Neural progenitor cell (in vitro differentiated cells): ENCODE measurements around the gene ADCY5.

Source experiments
- EZH2 ChIP-seq: fragments of 200-600 bp; sonication (generic); IDR thresholded peaks from 2 replicates; pipeline ENCODE4 v1.6.1; 2017; ENCODE audit warnings: antibody characterized with exemption, mild to moderate bottlenecking, moderate library complexity
- TF ChIP-seq, protein P1 (sequence below): fragments of 200-600 bp; sonication (generic); IDR thresholded peaks from 2 replicates; pipeline ENCODE4 v1.5.1; 2017; ENCODE audit warnings: antibody characterized with exemption, mild to moderate bottlenecking

DNA sequence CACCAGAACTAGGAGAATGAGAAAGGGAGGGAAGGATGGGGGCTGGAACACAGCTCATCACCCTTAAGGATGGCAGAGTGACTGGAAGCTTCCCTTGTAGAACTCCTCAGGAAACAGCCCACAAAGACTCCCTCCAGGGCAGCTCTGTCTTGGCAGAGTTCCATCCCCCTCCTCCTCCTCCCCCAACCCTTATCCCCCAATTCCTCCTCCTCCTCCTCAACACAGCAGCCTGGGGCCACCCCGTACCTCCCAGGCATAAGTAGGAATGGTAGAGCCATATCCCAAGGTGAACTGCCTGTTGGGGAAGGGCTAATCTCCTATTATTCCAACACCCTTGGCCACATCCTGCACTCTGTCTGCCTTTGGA, 38.8 kb downstream of the ADCY5 start:
- TF ChIP-seq, protein P1, sequence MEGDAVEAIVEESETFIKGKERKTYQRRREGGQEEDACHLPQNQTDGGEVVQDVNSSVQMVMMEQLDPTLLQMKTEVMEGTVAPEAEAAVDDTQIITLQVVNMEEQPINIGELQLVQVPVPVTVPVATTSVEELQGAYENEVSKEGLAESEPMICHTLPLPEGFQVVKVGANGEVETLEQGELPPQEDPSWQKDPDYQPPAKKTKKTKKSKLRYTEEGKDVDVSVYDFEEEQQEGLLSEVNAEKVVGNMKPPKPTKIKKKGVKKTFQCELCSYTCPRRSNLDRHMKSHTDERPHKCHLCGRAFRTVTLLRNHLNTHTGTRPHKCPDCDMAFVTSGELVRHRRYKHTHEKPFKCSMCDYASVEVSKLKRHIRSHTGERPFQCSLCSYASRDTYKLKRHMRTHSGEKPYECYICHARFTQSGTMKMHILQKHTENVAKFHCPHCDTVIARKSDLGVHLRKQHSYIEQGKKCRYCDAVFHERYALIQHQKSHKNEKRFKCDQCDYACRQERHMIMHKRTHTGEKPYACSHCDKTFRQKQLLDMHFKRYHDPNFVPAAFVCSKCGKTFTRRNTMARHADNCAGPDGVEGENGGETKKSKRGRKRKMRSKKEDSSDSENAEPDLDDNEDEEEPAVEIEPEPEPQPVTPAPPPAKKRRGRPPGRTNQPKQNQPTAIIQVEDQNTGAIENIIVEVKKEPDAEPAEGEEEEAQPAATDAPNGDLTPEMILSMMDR, result no peak
- TF ChIP-seq EZH2, result no peak
